Measurements from ENCODE around the gene NHS.

The NHS gene

GRCh38 chrX:17553961-17554482 lies 179.0 kb downstream of the NHS start:
- in situ Hi-C loops (cut with MboI; ENCODE audit: low sequenced_read_pairs, unreplicated experiment) = no loop called here
- DNase-seq (ENCODE audit: low spot score) = no peak
- TF ChIP-seq, protein P1, sequence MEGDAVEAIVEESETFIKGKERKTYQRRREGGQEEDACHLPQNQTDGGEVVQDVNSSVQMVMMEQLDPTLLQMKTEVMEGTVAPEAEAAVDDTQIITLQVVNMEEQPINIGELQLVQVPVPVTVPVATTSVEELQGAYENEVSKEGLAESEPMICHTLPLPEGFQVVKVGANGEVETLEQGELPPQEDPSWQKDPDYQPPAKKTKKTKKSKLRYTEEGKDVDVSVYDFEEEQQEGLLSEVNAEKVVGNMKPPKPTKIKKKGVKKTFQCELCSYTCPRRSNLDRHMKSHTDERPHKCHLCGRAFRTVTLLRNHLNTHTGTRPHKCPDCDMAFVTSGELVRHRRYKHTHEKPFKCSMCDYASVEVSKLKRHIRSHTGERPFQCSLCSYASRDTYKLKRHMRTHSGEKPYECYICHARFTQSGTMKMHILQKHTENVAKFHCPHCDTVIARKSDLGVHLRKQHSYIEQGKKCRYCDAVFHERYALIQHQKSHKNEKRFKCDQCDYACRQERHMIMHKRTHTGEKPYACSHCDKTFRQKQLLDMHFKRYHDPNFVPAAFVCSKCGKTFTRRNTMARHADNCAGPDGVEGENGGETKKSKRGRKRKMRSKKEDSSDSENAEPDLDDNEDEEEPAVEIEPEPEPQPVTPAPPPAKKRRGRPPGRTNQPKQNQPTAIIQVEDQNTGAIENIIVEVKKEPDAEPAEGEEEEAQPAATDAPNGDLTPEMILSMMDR (IDR thresholded peaks at IDR 0.05; ENCODE audit: borderline replicate concordance, control extremely low read depth, extremely low read depth, insufficient read depth, missing control alignments) = no peak

DNA sequence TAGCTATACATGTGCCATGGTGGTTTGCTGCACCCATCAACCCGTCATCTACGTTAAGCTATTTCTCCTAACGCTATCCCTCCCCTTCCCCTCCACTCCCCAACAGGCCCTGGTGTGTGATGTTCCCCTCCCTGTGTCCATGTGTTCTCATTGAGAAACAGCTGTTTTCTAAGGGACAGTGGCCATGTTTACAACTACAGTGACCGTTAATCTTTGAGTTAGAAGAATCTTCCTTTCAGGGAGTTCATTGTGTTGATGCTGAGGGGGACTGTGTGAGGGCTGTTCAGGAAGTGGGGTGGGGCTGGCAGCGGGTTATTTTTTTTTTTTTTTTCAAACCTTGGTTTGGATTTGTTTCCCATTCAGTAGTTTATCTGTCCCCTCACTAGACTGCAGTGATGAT lies 179.9 kb downstream of the NHS start:
- in situ Hi-C loops (cut with MboI; ENCODE audit: low sequenced_read_pairs, unreplicated experiment) = no loop called here
- TF ChIP-seq, protein P1 (IDR thresholded peaks at IDR 0.05; ENCODE audit: borderline replicate concordance, control extremely low read depth, extremely low read depth, insufficient read depth, missing control alignments) = no peak
- DNase-seq (ENCODE audit: low spot score) = no peak

- DNase-seq (ENCODE audit: low spot score) = no peak
- TF ChIP-seq, protein P1 (IDR thresholded peaks at IDR 0.05; ENCODE audit: borderline replicate concordance, control extremely low read depth, extremely low read depth, insufficient read depth, missing control alignments) = no peak
- in situ Hi-C loops (cut with MboI; ENCODE audit: low sequenced_read_pairs, unreplicated experiment) = no loop called here
Observed at GRCh38 chrX:17555846-17556245, 180.8 kb downstream of the NHS start.

- DNase-seq (ENCODE audit: low spot score) = no peak
- TF ChIP-seq, protein P1 (IDR thresholded peaks at IDR 0.05; ENCODE audit: borderline replicate concordance, control extremely low read depth, extremely low read depth, insufficient read depth, missing control alignments) = no peak
- in situ Hi-C loops (cut with MboI; ENCODE audit: low sequenced_read_pairs, unreplicated experiment) = no loop called here
Observed at GRCh38 chrX:17559728-17560379, 184.9 kb downstream of the NHS start.

GRCh38 chrX:17560385-17560784 lies 185.4 kb downstream of the NHS start:
- no peak for DNase-seq (ENCODE audit: low spot score)
- in situ Hi-C loops (cut with MboI; ENCODE audit: low sequenced_read_pairs, unreplicated experiment) = no loop called here
- TF ChIP-seq, protein P1 (IDR thresholded peaks at IDR 0.05; ENCODE audit: borderline replicate concordance, control extremely low read depth, extremely low read depth, insufficient read depth, missing control alignments) = no peak

DNA sequence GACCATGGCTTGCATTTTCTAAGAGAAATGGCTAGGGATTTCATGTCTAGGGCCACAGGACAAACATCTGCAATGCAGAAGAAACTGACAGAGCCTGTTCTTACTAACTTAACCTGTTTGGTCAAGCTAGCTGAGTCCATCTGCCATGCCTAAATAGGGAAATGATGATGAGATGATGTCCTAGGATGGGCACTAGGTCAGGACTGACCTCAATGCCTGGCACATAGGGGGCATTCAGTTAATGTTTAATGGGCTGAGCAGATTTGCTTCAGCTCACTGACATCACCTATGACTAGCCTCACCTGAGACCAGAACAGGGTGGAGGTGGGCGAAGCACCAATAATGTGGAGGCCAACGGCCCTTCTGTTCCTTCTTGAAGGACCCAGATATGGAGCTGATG lies 188.1 kb downstream of the NHS start:
- DNase-seq (ENCODE audit: low spot score) = no peak
- TF ChIP-seq, protein P1 (IDR thresholded peaks at IDR 0.05; ENCODE audit: borderline replicate concordance, control extremely low read depth, extremely low read depth, insufficient read depth, missing control alignments) = no peak
- in situ Hi-C loops (cut with MboI; ENCODE audit: low sequenced_read_pairs, unreplicated experiment) = no loop called here

Data from GM13976 (cell line).